HG02678 (cell line): ENCODE data around the gene OLA1.

Source experiments
- ATAC-seq: cut with Tn5 transposase; IDR thresholded peaks from one replicate; pipeline ENCODE4 v1.9.1; 2021; ENCODE audit warnings: mild to moderate bottlenecking, moderate library complexity; ENCODE audit not compliant: unreplicated experiment

OLA1 gene

DNA sequence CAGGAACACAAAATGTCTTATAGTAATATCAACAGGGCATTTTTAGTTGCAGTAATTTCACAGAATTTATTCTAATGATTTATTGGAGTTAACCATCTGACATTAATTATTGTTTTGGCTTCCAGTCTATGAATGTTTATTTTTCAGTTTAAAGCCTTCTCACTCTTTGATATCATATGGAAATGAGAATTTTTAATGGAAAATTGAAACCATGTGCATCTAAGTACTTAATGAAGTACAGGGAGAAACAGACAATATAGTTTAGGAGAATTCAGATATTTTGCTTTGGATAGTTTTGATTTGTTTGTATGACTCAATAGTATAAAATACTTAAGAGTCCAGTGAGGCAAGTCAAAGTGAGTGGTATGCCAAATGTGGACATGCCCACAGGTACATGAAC, 126.1 kb downstream of the OLA1 start:
- ATAC-seq = no peak

DNA sequence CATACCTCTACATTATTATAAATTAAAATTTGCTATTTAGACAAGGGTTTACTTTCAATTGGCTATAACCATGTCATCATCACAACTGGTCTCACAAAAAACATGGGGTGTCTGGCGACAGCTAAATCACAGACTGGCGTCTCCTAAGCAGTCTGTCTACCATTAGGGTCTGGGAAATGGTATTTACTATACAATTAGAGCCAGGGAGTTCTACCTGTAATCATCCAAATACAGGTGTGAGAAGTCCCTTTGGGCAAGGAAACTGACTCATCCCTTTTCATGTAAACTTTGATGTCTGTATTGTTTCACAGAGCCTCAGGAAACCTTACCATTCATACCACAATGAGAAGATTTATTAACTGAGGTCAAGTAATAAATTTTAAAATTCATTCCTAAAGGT, 126.7 kb downstream of the OLA1 start:
- no peak for ATAC-seq

DNA sequence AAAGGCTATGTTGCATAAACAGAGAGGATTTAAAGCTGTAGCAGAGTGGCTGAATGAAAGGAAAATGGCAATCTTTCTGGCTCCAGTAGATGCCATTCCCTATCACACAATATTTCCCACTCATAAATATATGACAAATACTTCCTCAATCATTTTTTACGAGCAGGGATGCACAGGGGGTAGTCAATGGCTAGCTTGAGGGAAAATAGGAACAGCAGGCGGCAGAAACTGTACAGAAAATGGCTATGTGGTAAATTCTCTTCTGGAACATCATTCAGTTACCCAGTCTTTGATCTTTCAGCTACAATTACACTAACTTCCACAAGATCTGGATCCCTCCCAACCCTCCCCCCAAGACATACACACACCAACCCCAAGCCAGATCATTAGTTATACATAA, 127.2 kb downstream of the OLA1 start:
- no peak for ATAC-seq

DNA sequence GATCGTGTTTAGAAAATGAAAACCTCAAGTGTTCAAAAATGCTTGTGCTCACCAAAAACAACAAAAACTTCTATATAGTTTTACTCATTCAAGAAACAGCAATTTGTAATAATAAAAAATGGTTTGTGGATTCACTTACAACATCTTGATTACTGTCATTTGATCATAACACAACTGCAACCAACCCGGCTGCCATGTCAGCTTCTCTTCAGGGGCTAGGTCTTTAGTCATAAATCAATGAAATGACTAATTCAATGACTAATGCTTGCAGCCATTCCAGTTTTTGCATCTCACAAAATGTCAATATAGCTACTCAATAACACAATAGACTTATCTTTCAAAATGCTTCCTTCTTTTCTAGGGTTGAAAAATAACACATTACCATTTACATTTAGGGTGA, 128.0 kb downstream of the OLA1 start:
- ATAC-seq = no peak

DNA sequence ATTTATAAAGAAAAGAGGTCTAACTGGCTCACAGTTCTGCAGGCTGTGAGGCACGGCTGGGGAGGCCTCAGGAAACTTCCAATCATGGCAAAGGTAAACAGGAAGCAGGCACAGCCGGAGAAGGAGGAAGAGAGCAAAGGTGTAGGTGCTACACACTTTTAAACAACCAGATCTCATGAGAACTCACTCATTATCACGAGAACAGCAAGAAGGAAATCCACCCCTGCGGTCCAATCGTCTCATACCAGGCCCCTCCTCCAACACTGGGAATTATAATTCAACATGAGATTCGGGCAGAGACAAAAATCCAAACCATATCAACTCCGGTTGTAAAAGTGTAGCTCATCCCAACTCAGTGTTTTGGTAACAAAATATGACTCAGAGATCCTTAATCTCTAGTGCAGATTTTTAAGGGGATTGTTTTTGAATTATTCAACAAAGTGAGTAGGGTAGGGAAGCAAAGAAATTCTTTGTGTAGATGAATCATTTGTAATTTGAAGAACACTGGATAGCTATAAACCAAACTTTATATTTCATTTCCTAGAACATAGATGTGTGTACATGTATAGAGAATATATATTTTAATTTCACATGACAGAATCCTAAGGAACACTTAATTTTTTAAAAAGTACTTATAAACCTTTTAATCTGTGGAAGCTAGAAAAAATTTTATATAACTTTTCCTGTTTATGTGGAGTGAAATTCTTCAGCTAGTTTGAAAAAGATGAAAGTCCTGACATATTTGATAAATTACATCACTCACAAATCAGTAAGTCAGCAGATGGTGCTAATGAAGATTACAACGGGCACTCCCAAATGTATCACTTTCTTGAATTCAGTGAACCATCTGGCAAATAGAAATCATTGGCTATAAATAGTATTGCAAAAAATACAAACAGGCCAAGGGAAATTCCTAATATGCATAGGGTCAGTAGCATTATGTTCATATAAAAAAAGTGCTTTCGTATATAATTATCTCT, 130.1 kb downstream of the OLA1 start:
- ATAC-seq = no peak

DNA sequence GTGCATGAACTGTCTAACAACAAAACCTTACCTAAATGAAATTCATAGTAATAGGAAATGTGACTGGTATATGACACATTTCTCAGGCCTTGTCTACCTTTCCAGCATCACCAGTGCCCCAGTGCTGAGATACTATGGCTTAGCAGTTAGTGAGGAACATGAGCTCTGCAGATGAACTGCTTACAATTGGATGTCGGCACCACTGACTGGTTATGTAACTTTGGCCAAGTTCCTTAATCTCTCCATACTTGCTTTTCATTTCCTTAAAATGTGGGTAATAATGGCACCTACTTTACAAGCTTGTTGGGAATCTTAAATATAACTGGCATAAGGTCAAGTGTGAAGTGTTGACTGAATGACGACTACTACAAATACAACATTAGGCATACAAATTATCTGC, 136.3 kb downstream of the OLA1 start:
- ATAC-seq = no peak

DNA sequence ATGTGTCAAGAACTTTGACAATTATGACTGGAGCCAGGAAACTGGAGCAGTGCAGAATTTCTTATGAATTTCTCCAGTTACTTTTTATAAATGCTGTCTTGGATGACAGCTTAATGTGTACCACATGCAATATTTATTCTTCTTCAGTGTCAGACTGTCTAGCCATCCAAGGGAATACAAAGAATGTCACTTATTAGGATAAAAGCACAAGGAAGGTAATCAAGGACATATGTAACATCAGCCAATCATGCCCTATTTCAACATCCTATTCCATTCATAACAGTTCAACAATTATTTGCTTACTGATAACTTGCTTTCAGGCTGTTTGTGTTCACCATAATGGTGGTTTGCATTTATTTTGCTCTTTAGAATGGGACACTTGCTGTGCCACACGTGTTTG, 139.8 kb downstream of the OLA1 start:
- ATAC-seq = no peak

DNA sequence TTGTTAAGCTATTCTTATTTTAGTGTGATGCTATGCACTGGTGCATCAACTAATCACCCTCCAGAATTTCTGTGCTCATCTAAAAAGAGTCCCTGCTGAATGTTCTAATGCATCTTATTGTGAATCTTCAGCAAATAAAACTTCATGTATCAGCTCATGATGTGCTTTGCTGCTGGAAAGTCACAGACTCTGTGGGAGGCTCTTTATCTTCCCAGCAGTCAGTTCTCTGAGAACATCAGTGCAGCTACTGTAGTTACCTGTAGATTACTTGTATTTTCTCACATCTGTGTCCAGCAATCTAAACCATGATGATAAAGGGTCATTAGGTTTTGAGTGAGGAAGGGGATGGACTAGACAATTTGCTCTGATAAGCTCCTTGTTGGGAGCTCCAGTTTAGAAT, 141.6 kb downstream of the OLA1 start:
- no peak for ATAC-seq

DNA sequence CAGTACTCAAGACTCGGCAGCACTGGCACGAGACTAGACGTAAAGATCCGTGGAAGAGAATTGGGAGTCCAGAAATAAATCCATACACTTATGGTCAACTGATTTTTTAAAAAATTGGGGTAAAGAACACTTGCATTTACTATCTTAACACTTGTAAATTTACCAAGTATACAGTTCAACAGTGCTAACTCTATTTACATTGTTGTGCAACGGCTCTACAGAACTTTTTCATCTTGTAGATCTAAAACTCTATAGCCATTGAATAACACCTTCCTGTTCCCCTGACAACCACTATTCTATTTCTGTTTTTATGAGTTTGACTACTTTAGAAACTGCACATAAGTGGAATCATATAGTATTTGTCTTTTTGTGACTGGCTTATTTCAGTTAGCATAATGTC, 153.8 kb downstream of the OLA1 start:
- no peak for ATAC-seq

DNA sequence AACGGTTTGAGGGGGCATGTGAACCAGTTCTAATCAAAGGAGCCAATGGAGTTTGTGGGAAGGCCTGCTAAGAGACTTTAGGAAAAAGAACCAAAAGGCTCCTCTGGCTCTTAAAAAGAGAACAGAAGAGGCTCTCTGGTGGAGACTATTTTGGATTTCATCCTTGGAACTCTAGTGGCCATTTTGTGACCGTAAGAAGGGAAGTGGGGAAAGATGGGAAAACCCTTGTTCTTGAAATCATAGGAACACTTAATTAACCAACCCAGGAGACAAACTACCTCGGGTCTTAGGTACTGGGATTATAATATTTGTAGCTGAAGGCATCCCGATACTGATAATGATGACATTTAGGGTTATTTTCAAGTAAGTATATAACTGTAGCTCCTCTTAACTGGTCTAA, 157.9 kb downstream of the OLA1 start:
- no peak for ATAC-seq

DNA sequence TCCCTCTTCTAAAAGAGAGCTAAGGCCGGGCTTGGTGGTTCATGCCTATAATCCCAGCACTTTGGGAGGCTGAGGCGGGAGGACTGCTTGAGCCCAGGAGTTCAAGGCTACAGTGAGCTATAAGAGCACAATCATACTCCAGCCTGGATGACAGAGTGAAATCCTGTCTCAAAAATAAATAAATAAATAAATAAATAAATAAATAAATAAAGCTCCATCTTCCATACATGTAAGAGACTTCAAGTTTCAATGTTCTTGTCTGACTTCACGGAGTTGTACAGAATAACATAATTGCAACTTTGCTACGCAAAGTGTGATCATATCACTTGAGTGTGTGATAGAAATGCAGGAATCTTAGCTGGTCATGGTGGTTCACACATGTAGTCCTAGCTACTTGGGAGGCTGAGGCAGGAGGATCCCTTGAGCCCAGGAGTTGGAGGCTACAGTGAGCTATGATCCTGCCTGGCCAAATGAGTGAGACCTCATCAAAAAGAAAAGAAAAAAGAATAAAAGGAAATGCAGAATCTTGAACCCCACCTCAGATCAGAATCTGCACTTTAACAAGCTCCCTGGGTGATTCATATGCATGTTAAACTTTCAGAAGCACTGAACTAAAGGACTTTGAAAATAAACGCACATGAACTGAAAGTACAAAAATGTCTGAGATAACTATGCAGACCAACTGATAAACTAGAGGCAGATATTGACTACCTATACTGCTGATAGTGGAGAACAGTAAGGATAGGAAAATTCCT, 159.4 kb downstream of the OLA1 start:
- ATAC-seq = no peak

DNA sequence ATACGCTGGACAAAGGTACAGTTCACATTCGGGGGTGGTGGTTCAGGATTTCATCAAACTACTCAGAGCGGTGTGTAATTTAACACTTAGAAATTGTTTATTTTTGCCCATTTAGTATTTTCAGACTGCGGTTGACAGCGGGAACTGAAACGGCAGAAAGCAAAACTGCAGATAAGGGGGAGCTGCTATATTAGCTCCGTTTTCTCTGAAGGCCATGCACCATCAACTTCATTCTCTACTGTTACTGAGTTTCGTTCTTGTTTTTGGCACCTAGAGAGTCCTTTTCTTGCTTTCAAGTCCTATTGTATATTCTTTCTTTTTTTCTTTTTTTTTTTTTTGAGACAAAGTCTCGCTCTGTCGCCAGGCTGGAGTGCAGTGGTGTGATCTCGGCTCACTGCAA, 161.6 kb downstream of the OLA1 start:
- ATAC-seq = no peak

DNA sequence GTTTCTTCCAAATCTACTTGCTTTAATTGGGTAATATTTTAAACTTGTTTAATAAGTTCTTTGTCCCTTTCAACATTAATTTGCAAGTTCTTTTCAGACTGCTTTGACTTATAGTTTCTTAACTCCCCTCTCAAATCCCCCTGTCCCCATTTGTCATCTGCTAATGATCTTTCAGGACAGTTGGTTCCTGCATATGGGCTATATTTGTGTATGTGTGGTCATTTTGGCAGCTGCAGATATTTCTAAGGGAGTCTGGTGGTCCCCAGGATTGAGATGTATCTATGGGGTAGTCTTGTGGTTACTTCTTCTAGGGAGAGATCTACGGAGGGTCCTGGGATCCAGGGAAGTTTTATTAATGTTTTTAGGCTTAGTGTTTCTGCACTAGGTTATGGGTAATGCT, 162.6 kb downstream of the OLA1 start:
- no peak for ATAC-seq

DNA sequence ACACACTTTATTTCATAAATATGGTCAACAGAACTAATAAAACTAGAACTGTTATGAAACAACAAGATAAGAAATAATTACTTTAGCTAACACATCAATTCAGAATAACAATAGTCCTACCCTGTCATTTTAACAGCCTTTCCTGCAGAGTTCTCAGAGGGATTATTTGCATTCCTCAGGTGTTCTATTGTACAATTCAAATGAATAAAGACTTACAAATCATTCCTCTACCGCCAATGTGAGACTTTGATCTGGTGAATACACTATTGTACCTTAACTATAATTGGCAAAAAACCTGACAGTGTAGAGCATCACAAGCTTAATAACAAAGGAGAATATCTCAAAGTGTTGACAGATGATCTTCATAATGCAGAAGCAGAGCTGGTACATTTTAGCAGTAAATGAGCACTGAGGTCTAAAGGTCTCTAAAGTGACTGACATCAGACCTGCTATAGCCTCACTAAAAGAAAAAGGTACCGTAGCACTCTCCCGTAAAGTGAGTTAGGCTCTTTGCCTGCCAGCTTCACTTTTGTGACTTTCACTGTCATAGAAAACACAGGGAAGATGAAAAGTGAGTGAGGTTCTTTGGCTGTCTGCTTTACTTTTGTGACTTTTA, 164.4 kb downstream of the OLA1 start:
- no peak for ATAC-seq

DNA sequence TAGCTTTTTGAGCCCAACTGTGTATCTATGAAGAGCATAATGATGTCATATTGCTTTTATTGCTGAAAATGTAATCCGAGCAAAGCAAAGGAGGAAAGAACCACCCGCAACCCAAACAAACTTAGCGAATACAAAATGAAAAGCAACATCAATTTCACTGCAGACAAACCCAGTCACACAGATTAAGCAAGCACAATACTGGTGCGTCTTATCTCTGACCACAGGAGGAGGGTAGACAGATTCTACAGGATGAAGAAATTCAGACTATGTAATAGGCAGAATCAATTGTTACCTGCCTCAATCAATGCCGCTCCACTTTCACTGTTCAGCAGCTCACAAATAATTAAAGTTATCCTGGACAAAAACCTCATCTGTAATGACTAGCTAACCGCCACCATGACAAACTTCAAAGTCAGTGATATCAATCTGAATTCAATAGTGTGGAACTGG, 167.6 kb downstream of the OLA1 start:
- ATAC-seq = no peak

DNA sequence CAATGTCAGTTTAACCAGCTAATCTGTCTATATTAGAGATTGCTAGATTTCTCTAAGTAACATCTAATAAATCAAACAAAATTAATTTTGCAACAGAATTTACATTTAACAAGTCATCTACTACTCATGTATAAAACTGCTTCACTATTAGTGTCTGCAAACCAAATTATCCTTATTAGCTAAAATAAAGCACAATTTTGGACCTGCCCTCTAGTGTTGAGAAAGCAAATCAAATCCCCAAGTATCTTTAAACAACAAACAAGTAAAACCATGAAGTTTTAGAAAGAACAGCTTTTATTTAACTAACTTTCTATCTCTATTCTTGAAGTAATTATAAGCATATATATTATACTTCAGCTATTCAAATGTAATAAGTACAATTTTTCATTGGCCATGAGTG, 170.1 kb downstream of the OLA1 start:
- ATAC-seq = no peak

DNA sequence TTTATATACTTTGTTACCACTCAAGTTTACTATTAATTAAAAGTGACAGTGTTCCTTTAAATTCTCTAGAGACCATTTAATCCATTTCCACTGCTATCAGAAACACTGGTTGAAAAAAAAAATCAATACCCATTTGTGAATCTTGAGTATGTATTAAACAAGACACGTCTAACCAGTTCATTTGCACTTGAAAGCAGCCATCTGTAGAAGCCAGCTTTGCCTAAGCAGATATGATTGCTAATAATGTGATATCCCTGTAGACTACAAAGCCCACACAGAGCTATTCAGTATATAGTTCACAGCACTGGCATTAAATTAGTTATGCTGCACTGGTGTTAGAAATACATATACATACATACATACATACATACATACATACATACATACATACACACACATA, 171.4 kb downstream of the OLA1 start:
- no peak for ATAC-seq

DNA sequence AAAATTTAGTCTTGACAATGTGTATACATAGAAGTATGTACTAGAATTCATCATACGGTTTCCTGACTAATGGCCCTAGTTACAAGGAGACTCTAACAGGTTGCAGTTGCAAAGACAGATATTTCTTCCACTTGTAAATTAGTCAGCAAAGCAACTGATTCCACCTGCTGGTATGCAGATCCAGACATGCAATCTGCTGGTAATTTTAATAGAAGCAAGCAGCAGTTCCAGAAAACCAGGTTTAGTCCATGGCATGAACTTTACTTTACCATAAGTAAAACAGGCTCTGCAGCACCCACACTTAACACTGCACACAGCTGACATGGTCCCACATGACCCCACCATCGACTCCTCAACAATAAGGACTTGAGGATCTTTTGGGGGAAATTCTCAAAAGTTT, 172.3 kb downstream of the OLA1 start:
- ATAC-seq = no peak

DNA sequence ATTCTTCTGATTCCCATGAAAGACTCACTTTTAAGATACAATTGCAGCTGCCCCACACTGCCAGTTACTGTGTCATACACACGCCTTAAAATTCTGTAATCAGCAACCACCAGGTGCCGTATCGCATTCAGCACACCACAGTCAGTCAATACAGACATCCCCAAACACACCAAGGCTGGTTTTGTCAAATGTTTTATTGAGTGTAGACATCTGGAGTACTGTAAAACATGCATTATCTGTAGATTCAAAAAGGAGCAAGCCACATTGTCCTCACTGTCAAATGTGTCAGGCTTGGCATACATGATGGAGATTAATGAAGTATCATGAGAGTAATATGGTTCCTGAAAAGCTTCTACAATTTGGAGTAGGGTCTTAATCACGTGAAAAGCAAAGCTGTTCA, 173.5 kb downstream of the OLA1 start:
- no peak for ATAC-seq

DNA sequence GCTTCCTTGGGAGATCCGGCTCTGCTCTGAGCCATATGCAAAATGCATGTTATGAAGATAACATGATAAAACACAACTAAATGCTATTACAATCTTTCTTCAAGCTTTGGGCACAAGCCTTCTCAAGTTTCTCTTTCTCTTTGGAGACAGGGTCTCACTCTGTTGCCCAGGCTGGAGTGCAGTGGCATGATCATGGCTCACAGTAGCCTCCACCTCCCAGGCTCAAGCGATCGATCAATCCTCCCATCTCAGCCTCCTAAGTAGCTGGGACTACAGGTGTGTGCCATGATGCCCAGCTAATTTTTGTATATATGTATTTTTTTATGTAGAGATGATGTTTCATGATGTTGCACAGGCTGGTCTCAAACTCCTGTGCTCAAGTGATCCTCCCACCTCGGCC, 175.5 kb downstream of the OLA1 start:
- ATAC-seq = no peak

DNA sequence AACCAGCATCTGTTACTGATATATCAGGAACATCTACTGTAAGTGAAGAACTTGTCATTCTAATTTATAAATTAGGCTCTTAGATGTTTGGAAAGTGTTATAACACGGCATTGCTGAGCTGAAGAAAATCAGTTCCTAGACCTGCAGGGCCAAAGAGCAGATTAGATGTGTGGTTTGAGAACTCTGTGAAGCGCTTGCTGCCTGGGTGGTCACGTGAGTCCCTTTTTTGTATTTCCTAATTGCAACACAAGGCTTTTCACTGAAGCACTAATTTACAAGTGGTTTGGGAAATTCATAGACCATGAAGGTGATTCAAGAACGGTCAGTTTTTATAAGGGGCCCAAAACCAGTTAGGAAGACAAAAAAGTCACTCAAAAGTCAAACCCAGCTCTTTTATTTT, 176.3 kb downstream of the OLA1 start:
- ATAC-seq = no peak

DNA sequence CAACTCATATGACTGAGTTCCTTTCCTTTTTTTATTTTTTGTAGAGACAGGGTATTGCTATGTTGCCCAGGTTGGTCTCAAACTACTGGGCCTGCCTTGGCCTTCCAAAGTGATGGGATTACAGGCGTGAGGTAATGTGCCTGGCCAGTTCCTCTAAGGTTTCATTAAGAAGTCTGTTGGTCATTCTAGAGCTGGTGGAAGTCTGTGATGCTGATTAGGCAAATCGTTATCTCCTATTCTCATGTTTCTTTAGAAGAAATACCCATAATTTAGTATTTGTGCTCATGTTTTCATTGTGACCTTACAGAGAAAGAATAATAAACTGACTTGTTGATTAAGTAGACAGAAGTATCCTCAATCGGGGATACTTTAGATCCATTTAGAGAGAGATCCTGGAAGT, 177.0 kb downstream of the OLA1 start:
- no peak for ATAC-seq
